Nucleus accumbens (tissue), 56 donors: ENCODE measurements around the gene NRARP.
A peak's percentile ranks its signal among the peaks of the same experiment; 100 is the strongest.

ENCODE experiments used
- DNase-seq, 56 donors: peaks; one replicate each; lab custom pipeline; 2025; lab: John Stamatoyannopoulos, UW

NRARP gene

GRCh38 chr9:137311986-137312851 is 10.1 kb upstream of the NRARP start:
- no peak for DNase-seq

GRCh38 chr9:137311171-137311985 is 9.3 kb upstream of the NRARP start:
- DNase-seq: peak in 2 of 56 donors; percentile 27 to 45

GRCh38 chr9:137310189-137311052 is 8.3 kb upstream of the NRARP start:
- no peak for DNase-seq

- no peak for DNase-seq
Measured at GRCh38 chr9:137309368-137310188, 7.5 kb upstream of the NRARP start.

- DNase-seq: no peak
Measured at GRCh38 chr9:137308057-137308619, 6.1 kb upstream of the NRARP start.

GRCh38 chr9:137307255-137308056 is 5.4 kb upstream of the NRARP start:
- no peak for DNase-seq

GRCh38 chr9:137306850-137307254 is 4.8 kb upstream of the NRARP start:
- DNase-seq: no peak

- no peak for DNase-seq
Measured at GRCh38 chr9:137306066-137306849, 4.2 kb upstream of the NRARP start.

GRCh38 chr9:137305798-137306065 is 3.7 kb upstream of the NRARP start:
- DNase-seq: no peak

- DNase-seq: peak in 20 of 56 donors; percentile 22 to 72 (median 44)
Measured at GRCh38 chr9:137305060-137305797, 3.2 kb upstream of the NRARP start.

GRCh38 chr9:137304383-137305059 is 2.5 kb upstream of the NRARP start:
- no peak for DNase-seq

- peak in 7 of 56 donors; percentile 28 to 57 (median 33) for DNase-seq
Measured at GRCh38 chr9:137303893-137304382, 1.9 kb upstream of the NRARP start.

GRCh38 chr9:137303151-137303892 is 1.3 kb upstream of the NRARP start:
- no peak for DNase-seq

- no peak for DNase-seq
Measured at GRCh38 chr9:137302449-137303150, 529 bp upstream of the NRARP start.
